Measurements from ENCODE around the gene CDK5RAP1.

GRCh38 chr20:33401184-33401920 is at the start of gene CDK5RAP1:
- no peak for TF ChIP-seq CTCF (IDR thresholded peaks at IDR 0.05)
- TF ChIP-seq HDAC2 (IDR thresholded peaks at IDR 0.05), result no peak
- no peak for TF ChIP-seq TP53 (CRISPR knock-in tag; IDR thresholded peaks at IDR 0.05)
- TF ChIP-seq POLR2A (IDR thresholded peaks at IDR 0.05; ENCODE audit: low read length), result peak; percentile 90
- no peak for TF ChIP-seq KDM1A (IDR thresholded peaks at IDR 0.05; ENCODE audit: low read depth)
- no peak for TF ChIP-seq CEBPB (IDR thresholded peaks at IDR 0.05)
- no peak for TF ChIP-seq MAZ (IDR thresholded peaks at IDR 0.05; ENCODE audit: borderline replicate concordance, low read depth, low read length)
